LHCN-M2 (cell line): ENCODE results near the gene SEC61A2. TPM values are rescaled to one million over a fixed set of nuclear protein-coding genes. Genes with fewer than 3 reads are reported as not detected.
"Not testable (repeated sequence)": the region's sequence is repeated elsewhere in the genome, so short reads cannot be mapped to it uniquely, and the experiment has no call there.

Experiments
- DNase-seq: peaks from one replicate; pipeline ENCODE4 v3.0.0-alpha.2; 2012; ENCODE audit warnings: low read depth
- polyA plus RNA-seq: library from polyadenylated mRNA; unstranded; fragments of >200 nt; gene quantifications from one replicate; pipeline ENCODE4 v1.2.1, GENCODE V29; 2012; ENCODE audit warnings: missing spikeins
- total RNA-seq: library from RNA; depleted of rRNA; stranded (reverse); fragments of >200 nt; gene quantifications from 2 replicates; pipeline ENCODE4 v1.2.3, GENCODE V29; 2014; rRNA removed

SEC61A2 gene
- total RNA-seq = 10.1 and 15.8 TPM in 2 replicates
- polyA plus RNA-seq = 7.0 TPM

- DNase-seq = peak; percentile 86
Measured at GRCh38 chr10:12129222-12130111, at the start of gene SEC61A2. SEC61A2 (plus strand) TSS chr10:12129677; CDS start chr10:12129788, 111 bp downstream.

- DNase-seq = no peak
Measured at GRCh38 chr10:12081470-12081869, 48.0 kb upstream of the SEC61A2 start.

GRCh38 chr10:12081879-12082557 is 47.5 kb upstream of the SEC61A2 start:
- peak; percentile 32 for DNase-seq

- DNase-seq = no peak
Measured at GRCh38 chr10:12088919-12089318, 40.6 kb upstream of the SEC61A2 start.

- DNase-seq = no peak
Measured at GRCh38 chr10:12091421-12091820, 38.1 kb upstream of the SEC61A2 start.

- not testable (repeated sequence) for DNase-seq
Measured at GRCh38 chr10:12097361-12097760, 32.1 kb upstream of the SEC61A2 start.

GRCh38 chr10:12097791-12098190 is 31.7 kb upstream of the SEC61A2 start:
- DNase-seq = peak; percentile 4

- no peak for DNase-seq
Measured at GRCh38 chr10:12098966-12099365, 30.5 kb upstream of the SEC61A2 start.

- DNase-seq = no peak
Measured at GRCh38 chr10:12103802-12104201, 25.7 kb upstream of the SEC61A2 start.

GRCh38 chr10:12107781-12108180 is 21.7 kb upstream of the SEC61A2 start:
- DNase-seq = no peak

- DNase-seq = no peak
Measured at GRCh38 chr10:12109286-12109685, 20.2 kb upstream of the SEC61A2 start.

GRCh38 chr10:12111528-12111927 is 17.9 kb upstream of the SEC61A2 start:
- DNase-seq = no peak

- no peak for DNase-seq
Measured at GRCh38 chr10:12113627-12114026, 15.8 kb upstream of the SEC61A2 start.

GRCh38 chr10:12121673-12122072 is 7.8 kb upstream of the SEC61A2 start:
- no peak for DNase-seq

GRCh38 chr10:12130237-12130872 is 878 bp downstream of the SEC61A2 start:
- peak; percentile 77 for DNase-seq

- DNase-seq = no peak
Measured at GRCh38 chr10:12135631-12136030, 6.2 kb downstream of the SEC61A2 start.

- no peak for DNase-seq
Measured at GRCh38 chr10:12140038-12140437, 10.6 kb downstream of the SEC61A2 start.

- DNase-seq = no peak
Measured at GRCh38 chr10:12144538-12144937, 15.1 kb downstream of the SEC61A2 start.

GRCh38 chr10:12150163-12150562 is 20.7 kb downstream of the SEC61A2 start:
- no peak for DNase-seq

GRCh38 chr10:12154516-12154915 is 25.0 kb downstream of the SEC61A2 start:
- no peak for DNase-seq

GRCh38 chr10:12156367-12157123 is 27.1 kb downstream of the SEC61A2 start:
- no peak for DNase-seq
